NCI-H774 (cell line): ENCODE measurements around the gene PTCD2.

Experiments
- DNase-seq: peaks from one replicate; lab custom pipeline; 2025; lab: John Stamatoyannopoulos, UW

The PTCD2 gene

GRCh38 chr5:72319976-72320752 is at the start of gene PTCD2, which contains the start of gene MRPS27:
PTCD2 (plus strand) TSS chr5:72320373; CDS start chr5:72320383, 10 bp downstream.
MRPS27 (minus strand) TSS chr5:72320240; CDS start chr5:72320221, 19 bp downstream.
- DNase-seq, result peak; percentile 97

- DNase-seq, result no peak
Observed at GRCh38 chr5:72271702-72272101, 48.5 kb upstream of the PTCD2 start.

- no peak for DNase-seq
Observed at GRCh38 chr5:72272398-72272797, 47.8 kb upstream of the PTCD2 start.

- no peak for DNase-seq
Observed at GRCh38 chr5:72273547-72273946, 46.6 kb upstream of the PTCD2 start.

- no peak for DNase-seq
Observed at GRCh38 chr5:72276219-72276752, 43.9 kb upstream of the PTCD2 start.

GRCh38 chr5:72280581-72281069 is 39.5 kb upstream of the PTCD2 start:
- DNase-seq, result no peak

- no peak for DNase-seq
Observed at GRCh38 chr5:72281430-72281763, 38.8 kb upstream of the PTCD2 start.

- DNase-seq, result no peak
Observed at GRCh38 chr5:72281764-72282499, 38.2 kb upstream of the PTCD2 start.

- no peak for DNase-seq
Observed at GRCh38 chr5:72282878-72283277, 37.3 kb upstream of the PTCD2 start.

GRCh38 chr5:72283358-72283757 is 36.8 kb upstream of the PTCD2 start:
- DNase-seq, result no peak

GRCh38 chr5:72284559-72285423 is 35.4 kb upstream of the PTCD2 start:
- DNase-seq, result no peak

- DNase-seq, result no peak
Observed at GRCh38 chr5:72285424-72285821, 34.8 kb upstream of the PTCD2 start.

GRCh38 chr5:72286798-72287197 is 33.4 kb upstream of the PTCD2 start:
- no peak for DNase-seq

- peak; percentile 33 for DNase-seq
Observed at GRCh38 chr5:72288924-72289323, 31.2 kb upstream of the PTCD2 start.

- DNase-seq, result no peak
Observed at GRCh38 chr5:72290356-72291133, 29.6 kb upstream of the PTCD2 start.

GRCh38 chr5:72291601-72292000 is 28.6 kb upstream of the PTCD2 start:
- no peak for DNase-seq

- no peak for DNase-seq
Observed at GRCh38 chr5:72292411-72292810, 27.8 kb upstream of the PTCD2 start.

- DNase-seq, result no peak
Observed at GRCh38 chr5:72293495-72294055, 26.6 kb upstream of the PTCD2 start.

- no peak for DNase-seq
Observed at GRCh38 chr5:72294473-72294872, 25.7 kb upstream of the PTCD2 start.

GRCh38 chr5:72295539-72295938 is 24.6 kb upstream of the PTCD2 start:
- no peak for DNase-seq

- DNase-seq, result no peak
Observed at GRCh38 chr5:72296256-72296655, 23.9 kb upstream of the PTCD2 start.
